ENCODE results near the gene USP5.

DNA sequence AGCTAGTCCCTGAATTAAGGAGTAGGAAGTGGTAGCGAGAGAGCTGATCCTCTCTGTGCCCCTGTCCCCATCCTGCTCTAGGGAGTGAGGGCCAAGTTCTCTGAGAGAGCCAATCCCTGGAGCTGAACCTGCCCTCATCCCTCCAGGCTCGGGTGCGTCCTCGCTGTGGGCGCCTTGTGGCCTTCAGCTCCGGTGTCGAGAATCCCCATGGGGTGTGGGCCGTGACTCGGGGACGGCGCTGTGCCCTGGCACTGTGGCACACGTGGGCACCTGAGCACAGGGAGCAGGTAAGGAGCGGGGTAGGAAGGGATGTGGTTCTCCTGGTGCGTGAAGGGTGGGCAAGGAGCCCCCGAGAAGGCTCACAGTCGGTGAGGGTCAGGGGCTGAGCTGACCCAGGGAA lies 13.1 kb upstream of the USP5 start:
- no peak for TF ChIP-seq CTCF (IDR thresholded peaks at IDR 0.05)
- no peak for TF ChIP-seq EP300 (IDR thresholded peaks at IDR 0.05)
- no peak for TF ChIP-seq POLR2A (IDR thresholded peaks at IDR 0.05)
